Measurements from ENCODE around the gene KIF21A. TPM values are rescaled to one million over a fixed set of nuclear protein-coding genes. Genes with fewer than 3 reads are reported as not detected.

Gene KIF21A
- total and polyA plus RNA-seq, 2 donors (not counting 1 experiment from before 2014, with no cell fraction given): 2.5 to 5.9 TPM

DNA sequence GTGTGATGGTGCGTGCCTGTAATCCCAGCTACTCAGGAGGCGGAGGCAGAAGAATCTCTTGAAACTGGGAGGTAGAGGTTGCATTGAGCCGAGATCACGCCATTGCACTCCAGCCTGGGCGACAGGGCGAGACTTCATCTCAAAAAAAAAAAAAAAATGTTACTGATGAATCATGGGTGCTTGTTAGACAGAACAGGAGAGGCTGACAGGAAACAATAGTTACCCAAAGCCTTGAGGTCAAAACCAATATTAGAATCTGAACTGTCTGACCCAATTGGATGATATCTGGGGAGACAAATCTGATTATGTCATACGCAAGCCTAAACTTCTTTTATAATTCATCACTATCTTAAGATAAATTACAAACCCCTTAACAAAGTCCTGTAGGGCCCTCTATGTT lies 40.7 kb upstream of the KIF21A start:
- Histone ChIP-seq H3K9me3 (ENCODE audit: control insufficient read depth, insufficient read depth, low read depth, low read length) (no peaks in the 10 kb centered on the region), H3K27ac (ENCODE audit: insufficient read depth, low read length) (no peak overlapping the region), H3K4me2 (ENCODE audit: extremely low read depth, insufficient read depth, low read length) (no peak overlapping the region), H3K36me3 (ENCODE audit: control insufficient read depth, insufficient read depth, low read length) (no peaks in the 10 kb centered on the region), H3K4me1 (ENCODE audit: control insufficient read depth, extremely low read depth, insufficient read depth, low read length) (no peaks in the 10 kb centered on the region), H2AFZ (ENCODE audit: low read length) (no peak overlapping the region), H3K9ac (ENCODE audit: insufficient read depth, low read length) (no peak overlapping the region), H3K79me2 (ENCODE audit: control insufficient read depth, insufficient read depth, low read length) (no peaks in the 10 kb centered on the region), H3K4me3 (replicated peaks in 1 of 4; ENCODE audit: control extremely low read depth in 1 of 4, insufficient read depth in 1 of 4, low read depth in 3 of 4, low read length in 4 of 4) (no peak overlapping the region), H4K20me1 (ENCODE audit: control insufficient read depth, extremely low read depth, insufficient read depth, low read length) (no peaks in the 10 kb centered on the region), H3K27me3 (ENCODE audit: control insufficient read depth, insufficient read depth, low read length) (no peaks in the 10 kb centered on the region)
- TF ChIP-seq, protein P1, sequence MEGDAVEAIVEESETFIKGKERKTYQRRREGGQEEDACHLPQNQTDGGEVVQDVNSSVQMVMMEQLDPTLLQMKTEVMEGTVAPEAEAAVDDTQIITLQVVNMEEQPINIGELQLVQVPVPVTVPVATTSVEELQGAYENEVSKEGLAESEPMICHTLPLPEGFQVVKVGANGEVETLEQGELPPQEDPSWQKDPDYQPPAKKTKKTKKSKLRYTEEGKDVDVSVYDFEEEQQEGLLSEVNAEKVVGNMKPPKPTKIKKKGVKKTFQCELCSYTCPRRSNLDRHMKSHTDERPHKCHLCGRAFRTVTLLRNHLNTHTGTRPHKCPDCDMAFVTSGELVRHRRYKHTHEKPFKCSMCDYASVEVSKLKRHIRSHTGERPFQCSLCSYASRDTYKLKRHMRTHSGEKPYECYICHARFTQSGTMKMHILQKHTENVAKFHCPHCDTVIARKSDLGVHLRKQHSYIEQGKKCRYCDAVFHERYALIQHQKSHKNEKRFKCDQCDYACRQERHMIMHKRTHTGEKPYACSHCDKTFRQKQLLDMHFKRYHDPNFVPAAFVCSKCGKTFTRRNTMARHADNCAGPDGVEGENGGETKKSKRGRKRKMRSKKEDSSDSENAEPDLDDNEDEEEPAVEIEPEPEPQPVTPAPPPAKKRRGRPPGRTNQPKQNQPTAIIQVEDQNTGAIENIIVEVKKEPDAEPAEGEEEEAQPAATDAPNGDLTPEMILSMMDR (conservative IDR thresholded peaks at IDR 0.05 in 1 of 2, IDR thresholded peaks at IDR 0.05 in 1 of 2; ENCODE audit: low read depth in 1 of 2, low read length in 2 of 2): no peak
- no peak for TF ChIP-seq EZH2 (IDR thresholded peaks at IDR 0.05; ENCODE audit: low read length, missing control alignments)
- no peak for DNase-seq (ENCODE audit: low read depth in 2 of 2)

DNA sequence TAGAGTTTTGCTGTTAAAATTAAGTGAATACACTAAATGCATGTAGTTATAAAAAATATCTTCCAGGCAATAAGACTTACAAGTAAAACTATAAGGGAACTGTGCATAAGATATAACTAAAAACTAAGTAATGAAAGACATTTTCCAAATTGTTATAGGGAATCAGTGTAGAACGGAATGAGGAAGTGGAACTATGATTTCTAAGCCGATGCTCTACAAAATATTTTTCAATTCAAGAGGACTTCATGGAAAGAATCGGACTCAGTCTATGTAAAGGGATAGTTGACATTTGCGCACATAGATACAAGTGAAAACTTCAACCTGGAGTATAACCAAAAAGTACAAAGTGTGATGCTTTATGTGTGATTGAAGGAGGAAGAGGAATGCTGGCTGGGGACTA lies 40.1 kb upstream of the KIF21A start:
- Histone ChIP-seq H3K79me2 (ENCODE audit: control insufficient read depth, insufficient read depth, low read length) (no peaks in the 10 kb centered on the region), H3K27me3 (ENCODE audit: control insufficient read depth, insufficient read depth, low read length) (no peaks in the 10 kb centered on the region), H4K20me1 (ENCODE audit: control insufficient read depth, extremely low read depth, insufficient read depth, low read length) (no peaks in the 10 kb centered on the region), H3K9me3 (ENCODE audit: control insufficient read depth, insufficient read depth, low read depth, low read length) (no peaks in the 10 kb centered on the region), H3K4me2 (ENCODE audit: extremely low read depth, insufficient read depth, low read length) (no peak overlapping the region), H3K36me3 (ENCODE audit: control insufficient read depth, insufficient read depth, low read length) (no peaks in the 10 kb centered on the region), H3K4me1 (ENCODE audit: control insufficient read depth, extremely low read depth, insufficient read depth, low read length) (no peaks in the 10 kb centered on the region), H2AFZ (ENCODE audit: low read length) (no peak overlapping the region), H3K9ac (ENCODE audit: insufficient read depth, low read length) (no peak overlapping the region), H3K4me3 (replicated peaks in 1 of 4; ENCODE audit: control extremely low read depth in 1 of 4, insufficient read depth in 1 of 4, low read depth in 3 of 4, low read length in 4 of 4) (no peak overlapping the region), H3K27ac (ENCODE audit: insufficient read depth, low read length) (no peak overlapping the region)
- DNase-seq (ENCODE audit: low read depth in 2 of 2): no peak
- TF ChIP-seq EZH2 (IDR thresholded peaks at IDR 0.05; ENCODE audit: low read length, missing control alignments): no peak

DNA sequence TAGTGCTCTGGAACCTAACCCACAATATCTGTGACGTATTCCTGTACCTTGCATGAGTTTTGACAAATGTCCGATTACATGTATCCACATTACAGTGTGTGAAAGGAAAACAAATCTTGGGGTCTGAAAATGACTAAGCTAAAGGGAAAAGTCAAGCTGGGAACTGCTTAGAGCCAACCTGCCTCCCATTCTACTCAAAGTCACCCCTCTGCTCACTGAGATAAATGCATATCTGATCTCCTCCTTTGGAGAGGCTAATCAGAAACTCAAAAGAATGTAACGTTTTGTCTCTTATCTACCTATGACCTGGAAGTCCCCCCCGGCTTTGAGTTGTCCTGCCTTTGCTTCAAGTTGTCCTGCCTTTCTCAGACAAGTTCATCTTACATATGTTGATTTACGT lies 34.0 kb upstream of the KIF21A start:
- Histone ChIP-seq H3K79me2 (ENCODE audit: control insufficient read depth, insufficient read depth, low read length) (no peaks in the 10 kb centered on the region), H4K20me1 (ENCODE audit: control insufficient read depth, extremely low read depth, insufficient read depth, low read length) (no peaks in the 10 kb centered on the region), H3K27ac (ENCODE audit: insufficient read depth, low read length) (no peak overlapping the region), H3K4me1 (ENCODE audit: control insufficient read depth, extremely low read depth, insufficient read depth, low read length) (no peaks in the 10 kb centered on the region), H3K27me3 (ENCODE audit: control insufficient read depth, insufficient read depth, low read length) (no peaks in the 10 kb centered on the region), H3K4me2 (ENCODE audit: extremely low read depth, insufficient read depth, low read length) (no peak overlapping the region), H2AFZ (ENCODE audit: low read length) (no peak overlapping the region), H3K36me3 (ENCODE audit: control insufficient read depth, insufficient read depth, low read length) (no peaks in the 10 kb centered on the region), H3K9me3 (ENCODE audit: control insufficient read depth, insufficient read depth, low read depth, low read length) (no peaks in the 10 kb centered on the region), H3K9ac (ENCODE audit: insufficient read depth, low read length) (no peak overlapping the region), H3K4me3 (replicated peaks in 1 of 4; ENCODE audit: control extremely low read depth in 1 of 4, insufficient read depth in 1 of 4, low read depth in 3 of 4, low read length in 4 of 4) (no peak overlapping the region)
- TF ChIP-seq, protein P1 (conservative IDR thresholded peaks at IDR 0.05 in 1 of 2, IDR thresholded peaks at IDR 0.05 in 1 of 2; ENCODE audit: low read depth in 1 of 2, low read length in 2 of 2): no peak
- TF ChIP-seq EZH2 (IDR thresholded peaks at IDR 0.05; ENCODE audit: low read length, missing control alignments): no peak
- no peak for DNase-seq (ENCODE audit: low read depth in 2 of 2)
